A673 (cell line): ENCODE data around the gene FMO2.

Experiments used
- CTCF ChIP-seq: fragments of 300-800, 200-600 bp; sonication (generic); conservative IDR thresholded peaks from 2 replicates; pipeline ENCODE4 v1.5.1; 2017; ENCODE audit warnings: low read depth, mild to moderate bottlenecking, antibody characterized with exemption, low read length, moderate library complexity, mixed read lengths
- EZH2 ChIP-seq: fragments of 200-600 bp; sonication (generic); IDR thresholded peaks from 2 replicates; pipeline ENCODE4 v1.6.1; 2017; ENCODE audit warnings: borderline replicate concordance, low read depth, mild to moderate bottlenecking, mixed read lengths, antibody characterized with exemption, low read length; ENCODE audit not compliant: poor library complexity, severe bottlenecking

GRCh38 chr1:171218661-171219060 is 33.6 kb downstream of the FMO2 start:
- TF ChIP-seq EZH2 (no peak), CTCF (no peak)
